ENCODE results near the gene TYRO3.

TYRO3 gene

DNA sequence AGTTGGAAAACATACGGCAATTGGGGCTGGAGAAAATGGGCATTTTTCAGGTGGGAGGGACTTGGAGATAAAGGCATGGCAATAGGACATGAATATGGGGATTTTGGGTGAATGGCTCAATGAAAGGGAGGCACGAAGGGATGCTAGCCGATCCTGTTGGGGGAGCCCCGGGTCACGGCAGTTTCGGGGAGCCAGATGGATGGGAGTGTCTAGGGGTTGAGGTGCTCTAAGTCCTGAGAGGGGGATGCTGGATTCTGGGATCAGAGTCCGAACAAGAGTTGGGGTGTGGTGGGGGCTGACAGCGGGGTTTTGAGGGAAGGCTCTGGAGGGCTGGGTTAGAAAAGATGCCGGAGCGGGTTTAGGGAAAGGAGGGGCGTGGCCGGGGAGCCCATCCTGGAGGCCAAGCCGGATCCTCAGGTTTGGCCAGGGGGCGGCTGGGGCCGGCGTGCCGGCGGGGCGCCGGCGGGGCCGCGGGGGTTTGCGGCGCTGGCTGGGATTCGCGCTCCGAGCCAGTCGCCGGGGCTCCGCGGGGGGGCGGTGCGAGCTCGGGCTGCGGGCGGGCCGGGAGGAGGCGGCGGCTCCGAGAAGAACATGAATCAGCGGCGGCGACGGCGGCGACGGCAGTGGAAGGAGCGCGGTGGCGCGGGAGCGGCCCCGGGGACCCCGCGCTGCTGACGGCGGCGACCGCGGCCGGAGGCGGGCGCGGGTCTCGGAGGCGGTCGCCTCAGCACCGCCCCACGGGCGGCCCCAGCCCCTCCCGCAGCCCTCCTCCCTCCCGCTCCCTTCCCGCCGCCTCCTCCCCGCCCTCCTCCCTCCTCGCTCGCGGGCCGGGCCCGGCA lies at the start of gene TYRO3:
TYRO3 (plus strand) TSS at position 813 of the 839 bp plus-strand sequence. CDS start 46 bp downstream, outside the sequence.
- Mint-ChIP-seq H3K27me3 (peaks cover 38% of the 10 kb centered on the region), H3K27ac (no peak within 1 kb of the TSS)
- intact Hi-C loops (cut with micrococcal nuclease) = loop anchor here (5.0 to 10.0 kb wide), 2 partner anchors 46 to 256 kb away; partner anchors contain the start of gene LTK

DNA sequence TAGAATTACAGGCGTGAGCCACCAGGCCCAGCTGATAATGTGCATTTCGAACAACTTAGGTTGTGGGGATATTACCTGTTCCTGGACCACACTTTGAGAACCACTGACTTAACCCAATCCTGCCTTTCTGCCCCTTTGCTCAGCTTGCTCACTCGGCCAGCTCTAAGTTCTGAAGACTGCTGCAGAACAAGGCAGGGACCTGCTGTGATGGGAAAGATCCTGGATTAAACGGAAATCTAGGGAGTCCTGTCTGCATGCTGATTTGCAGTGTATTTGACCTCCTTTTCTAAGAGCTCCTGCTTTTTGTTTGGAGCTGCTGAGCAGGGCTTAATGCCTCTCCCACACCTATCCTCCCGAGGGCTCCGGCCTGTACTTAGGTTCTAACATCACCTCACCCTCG lies 48.3 kb upstream of the TYRO3 start:
- H3K27me3 Mint-ChIP-seq = peaks cover 61% of the 10 kb centered on the region

More for the DNA sequence above, at the start of gene TYRO3:
- Mint-ChIP-seq H3K9me3 (no peaks in the 10 kb centered on the region), H3K4me3 (peak within 1 kb of the TSS; percentile 80), H3K36me3 (ENCODE audit: low read depth) (no peaks in the 10 kb centered on the region), H3K4me1 (ENCODE audit: low read depth) (peaks cover 43% of the 10 kb centered on the region)

DNA sequence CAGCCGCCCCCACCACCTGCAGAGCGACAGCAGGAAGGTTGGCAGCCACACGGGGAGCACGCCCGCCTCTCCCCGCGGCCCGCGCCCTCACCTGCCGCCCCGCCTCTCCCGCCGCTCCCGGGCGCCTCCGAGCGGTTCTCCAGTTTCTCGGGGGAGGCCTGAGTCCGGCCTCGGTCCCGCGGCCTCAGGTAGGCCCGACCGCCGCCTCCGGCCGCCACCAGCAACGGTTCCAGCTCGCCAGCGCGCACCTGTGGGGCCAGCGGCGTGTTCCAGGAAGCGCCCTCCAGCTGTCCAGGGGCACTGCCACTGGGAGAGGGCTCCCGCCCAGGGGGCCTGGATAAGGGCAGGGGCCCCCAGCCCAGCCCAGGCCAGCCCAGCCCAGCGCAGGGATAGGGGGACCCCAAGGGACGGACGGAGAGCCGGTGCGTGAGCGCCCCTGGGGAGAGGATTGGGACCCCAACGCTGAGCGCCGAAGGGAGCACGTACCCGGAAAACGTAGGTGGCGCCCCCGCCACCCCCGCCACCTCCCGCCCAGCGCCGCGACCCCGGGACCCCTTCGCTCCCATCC lies 47.6 kb upstream of the TYRO3 start:
- peaks cover 22% of the 10 kb centered on the region for H3K4me1 Mint-ChIP-seq (ENCODE audit: low read depth)
- intact Hi-C loops (cut with micrococcal nuclease) = loop anchor here (5.0 kb wide), 1 partner anchor 46 kb away; the partner anchor contains the start of gene TYRO3
- H3K4me3 Mint-ChIP-seq = no peak overlapping the region
- no peaks in the 10 kb centered on the region for H3K36me3 Mint-ChIP-seq (ENCODE audit: low read depth)
- H3K9me3 Mint-ChIP-seq = no peaks in the 10 kb centered on the region
- peaks cover 59% of the 10 kb centered on the region for H3K27me3 Mint-ChIP-seq
- H3K27ac Mint-ChIP-seq = no peak overlapping the region

More for the DNA sequence above, 48.3 kb upstream of the TYRO3 start:
- H3K36me3 Mint-ChIP-seq (ENCODE audit: low read depth) = no peaks in the 10 kb centered on the region
- H3K4me3 Mint-ChIP-seq = no peak overlapping the region
- intact Hi-C loops (cut with micrococcal nuclease) = loop anchor here (5.0 kb wide), 1 partner anchor 47 kb away; the partner anchor contains the start of gene TYRO3
- no peak overlapping the region for H3K27ac Mint-ChIP-seq
- H3K9me3 Mint-ChIP-seq = no peaks in the 10 kb centered on the region
- H3K4me1 Mint-ChIP-seq (ENCODE audit: low read depth) = peaks cover 22% of the 10 kb centered on the region

DNA sequence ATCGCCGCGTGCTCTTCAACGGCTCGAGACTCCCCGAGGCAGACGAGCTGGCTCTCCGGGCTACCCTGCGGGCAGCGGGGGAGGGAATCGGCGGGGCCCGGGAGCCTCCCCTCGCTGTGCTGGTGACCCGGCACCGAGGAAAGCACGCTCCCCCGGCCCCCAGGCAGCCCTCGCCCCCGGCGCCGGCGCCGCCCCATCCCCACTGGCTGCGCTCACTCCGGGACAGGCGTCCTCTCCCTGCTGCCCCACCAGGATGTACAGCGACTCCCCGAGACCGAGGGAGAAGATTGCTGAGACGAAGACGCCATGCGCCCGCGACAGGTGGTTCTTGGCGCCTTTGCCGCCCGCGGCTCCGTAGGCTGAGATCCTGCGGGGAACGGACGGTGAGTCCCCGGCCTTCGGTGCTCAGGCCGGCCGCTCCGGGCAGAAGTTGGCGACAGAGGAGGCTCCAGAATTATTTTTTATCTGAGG lies 47.1 kb upstream of the TYRO3 start:
- Mint-ChIP-seq H3K36me3 (ENCODE audit: low read depth) (peaks cover 5% of the 10 kb centered on the region), H3K9me3 (no peaks in the 10 kb centered on the region), H3K27ac (no peak overlapping the region), H3K4me1 (ENCODE audit: low read depth) (peaks cover 22% of the 10 kb centered on the region), H3K4me3 (peak overlapping the region; percentile 79), H3K27me3 (peaks cover 57% of the 10 kb centered on the region)
- intact Hi-C loops (cut with micrococcal nuclease) = loop anchor here (5.0 kb wide), 1 partner anchor 45 kb away; the partner anchor contains the start of gene TYRO3

DNA sequence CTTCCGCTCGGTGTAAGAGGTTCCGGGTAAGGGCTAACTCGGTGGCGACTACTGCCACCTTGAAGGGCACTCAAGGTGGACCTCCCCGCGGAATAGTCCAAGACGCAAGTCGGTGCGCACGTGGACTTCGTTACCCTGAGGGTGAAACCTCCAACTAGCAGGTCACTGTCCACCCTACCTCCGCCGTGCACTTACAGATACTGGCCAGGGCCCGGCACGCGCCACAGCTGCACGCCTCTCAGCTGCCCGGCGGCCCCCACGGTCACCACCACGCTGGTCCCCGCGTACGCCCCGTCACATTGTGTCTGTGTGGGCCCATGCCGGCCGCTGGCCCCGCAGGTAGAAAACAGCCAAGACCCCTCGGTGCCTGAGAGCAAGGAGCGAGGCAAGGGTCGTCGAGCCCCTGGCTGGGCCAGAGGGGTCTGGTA lies 46.5 kb upstream of the TYRO3 start:
- no peaks in the 10 kb centered on the region for H3K9me3 Mint-ChIP-seq
- H3K27me3 Mint-ChIP-seq = peaks cover 53% of the 10 kb centered on the region
- peak overlapping the region; percentile 31 for H3K27ac Mint-ChIP-seq
- peaks cover 11% of the 10 kb centered on the region for H3K36me3 Mint-ChIP-seq (ENCODE audit: low read depth)
- intact Hi-C loops (cut with micrococcal nuclease) = loop anchor here (5.0 kb wide), 1 partner anchor 45 kb away; the partner anchor contains the start of gene TYRO3
- H3K4me1 Mint-ChIP-seq (ENCODE audit: low read depth) = peaks cover 22% of the 10 kb centered on the region
- H3K4me3 Mint-ChIP-seq = peak overlapping the region; percentile 79

DNA sequence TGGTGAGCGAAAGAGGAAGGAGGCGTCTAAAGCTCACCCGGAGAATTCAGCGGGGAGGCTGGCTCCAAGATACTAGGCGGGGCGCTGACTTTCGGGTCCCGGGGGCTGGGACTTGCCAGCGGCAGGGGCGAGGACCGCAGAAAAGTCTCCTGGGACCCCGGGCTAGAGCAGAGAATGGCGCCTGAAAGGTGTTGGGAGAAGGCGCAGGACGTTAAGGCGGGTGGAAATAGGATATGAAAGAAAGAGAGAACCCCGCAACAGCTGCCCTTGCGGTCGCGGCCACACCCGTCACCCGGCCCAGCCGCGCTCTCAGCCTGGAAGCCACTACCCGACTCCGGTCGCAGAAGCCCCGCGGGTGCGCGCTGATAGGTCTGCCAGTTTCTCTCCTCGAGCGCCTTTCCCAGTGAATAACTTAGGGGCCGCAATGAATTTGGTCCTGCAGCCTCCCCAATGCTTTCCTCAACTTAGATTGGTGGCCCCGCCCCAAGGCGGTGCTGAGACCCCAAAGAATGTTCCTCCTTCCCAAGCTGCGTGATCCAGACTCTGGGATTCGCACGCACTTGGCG lies 46.0 kb upstream of the TYRO3 start:
- peak overlapping the region; percentile 31 for H3K27ac Mint-ChIP-seq
- peak overlapping the region; percentile 79 for H3K4me3 Mint-ChIP-seq
- peaks cover 16% of the 10 kb centered on the region for H3K36me3 Mint-ChIP-seq (ENCODE audit: low read depth)
- H3K9me3 Mint-ChIP-seq = no peaks in the 10 kb centered on the region
- peaks cover 50% of the 10 kb centered on the region for H3K27me3 Mint-ChIP-seq
- intact Hi-C loops (cut with micrococcal nuclease) = loop anchor here (5.0 kb wide), 1 partner anchor 44 kb away; the partner anchor contains the start of gene TYRO3
- H3K4me1 Mint-ChIP-seq (ENCODE audit: low read depth) = peaks cover 22% of the 10 kb centered on the region

DNA sequence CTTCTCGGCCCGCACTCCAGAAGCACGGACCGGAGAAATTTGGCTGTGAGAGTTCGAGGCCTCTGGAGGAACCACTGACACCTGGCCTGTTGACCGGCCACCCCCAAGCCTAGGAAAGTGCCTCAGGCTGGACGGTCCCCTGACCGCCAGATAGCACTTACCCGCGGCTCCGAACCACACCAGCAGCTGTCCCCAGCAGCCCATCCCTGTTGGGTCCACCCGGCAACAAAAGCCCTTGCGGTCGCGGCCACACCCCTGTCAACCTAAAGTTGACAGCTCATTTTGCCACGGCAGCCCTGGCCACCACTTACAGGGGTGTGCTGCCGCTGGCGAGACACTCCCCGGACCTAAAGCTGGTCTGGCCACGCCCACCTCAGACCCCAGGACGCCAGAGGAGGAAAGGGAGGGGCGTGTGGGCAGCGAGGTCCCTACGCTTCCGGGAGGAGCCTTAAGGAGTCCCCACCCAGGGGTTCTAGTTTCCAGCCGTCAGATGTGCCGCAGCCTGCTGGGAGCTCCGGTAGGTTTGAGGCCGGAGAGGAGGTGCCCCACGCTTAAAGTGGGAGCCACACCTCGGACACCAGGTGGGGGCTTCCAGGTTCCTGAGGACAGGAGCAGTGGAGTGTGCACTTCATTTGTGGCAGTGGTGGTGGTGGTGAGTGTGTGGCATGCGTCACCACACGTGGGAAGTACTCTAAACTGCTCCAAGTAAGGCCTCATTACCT lies 45.3 kb upstream of the TYRO3 start, which contains the start of gene LTK:
LTK (minus strand) TSS at position 322 of the 722 bp plus-strand sequence; CDS start at position 204, 118 bp downstream.
- Mint-ChIP-seq H3K4me3 (peak within 1 kb of the TSS; percentile 79), H3K4me1 (ENCODE audit: low read depth) (peaks cover 22% of the 10 kb centered on the region), H3K27me3 (peaks cover 50% of the 10 kb centered on the region), H3K27ac (peak within 1 kb of the TSS; percentile 31), H3K9me3 (no peaks in the 10 kb centered on the region), H3K36me3 (ENCODE audit: low read depth) (peaks cover 18% of the 10 kb centered on the region)
- intact Hi-C loops (cut with micrococcal nuclease) = loop anchor here (5.0 kb wide), 1 partner anchor 44 kb away; the partner anchor contains the start of gene TYRO3

DNA sequence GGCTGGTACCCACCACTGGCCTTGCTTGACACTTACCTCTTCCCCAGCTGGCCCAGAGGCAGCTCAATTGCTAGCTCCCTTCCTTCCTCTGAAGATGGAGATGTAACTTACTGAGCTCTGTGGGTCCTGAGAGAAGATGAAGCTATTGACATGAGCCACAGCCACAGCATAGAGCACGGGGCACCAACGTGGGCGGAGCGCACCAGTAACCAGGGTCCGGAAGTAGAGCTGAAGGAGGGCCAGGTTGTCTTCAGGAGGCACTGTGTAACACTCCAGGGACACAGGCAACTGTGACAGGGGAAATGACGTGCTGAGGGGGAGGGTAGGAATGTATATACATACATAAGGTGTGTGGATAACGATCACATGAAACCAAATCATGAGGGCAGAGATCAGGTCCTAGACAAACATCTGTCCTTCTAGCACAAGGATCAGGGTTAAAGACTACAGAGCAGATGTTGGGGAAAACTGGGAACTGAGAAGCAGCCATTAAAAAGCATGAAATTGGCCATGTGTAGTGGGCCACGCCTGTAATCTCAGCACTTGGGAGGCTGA lies 41.0 kb upstream of the TYRO3 start:
- intact Hi-C loops (cut with micrococcal nuclease) = no loop called here
- no peaks in the 10 kb centered on the region for H3K9me3 Mint-ChIP-seq
- H3K36me3 Mint-ChIP-seq (ENCODE audit: low read depth) = peaks cover 41% of the 10 kb centered on the region
- no peak overlapping the region for H3K27ac Mint-ChIP-seq
- H3K4me1 Mint-ChIP-seq (ENCODE audit: low read depth) = peaks cover 10% of the 10 kb centered on the region
- H3K27me3 Mint-ChIP-seq = peaks cover 16% of the 10 kb centered on the region
- H3K4me3 Mint-ChIP-seq = no peak overlapping the region

DNA sequence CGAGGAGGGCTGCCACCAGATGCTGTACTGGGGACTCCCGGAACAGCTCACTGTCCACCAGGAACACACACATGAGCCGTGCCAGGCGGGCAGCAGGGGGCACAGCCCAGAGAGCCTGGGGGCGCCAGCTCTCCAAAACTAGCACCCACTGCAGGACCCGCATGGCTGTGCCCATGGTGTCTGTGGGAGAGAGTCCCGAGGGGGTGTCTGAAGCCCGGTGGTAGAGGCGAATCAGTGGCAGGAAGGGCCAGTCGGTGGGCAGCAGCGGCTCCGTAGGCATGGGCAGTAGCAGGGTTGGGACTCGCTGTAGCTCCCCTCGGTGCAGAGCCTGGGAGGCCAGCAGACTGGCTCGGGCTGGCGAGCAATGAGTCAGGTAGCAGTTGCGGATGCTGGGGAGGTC lies 38.4 kb upstream of the TYRO3 start:
- Mint-ChIP-seq H3K9me3 (no peaks in the 10 kb centered on the region), H3K27ac (no peak overlapping the region), H3K27me3 (no peaks in the 10 kb centered on the region), H3K4me1 (ENCODE audit: low read depth) (peaks cover 5% of the 10 kb centered on the region), H3K36me3 (ENCODE audit: low read depth) (peaks cover 60% of the 10 kb centered on the region), H3K4me3 (no peak overlapping the region)
- intact Hi-C loops (cut with micrococcal nuclease) = no loop called here

DNA sequence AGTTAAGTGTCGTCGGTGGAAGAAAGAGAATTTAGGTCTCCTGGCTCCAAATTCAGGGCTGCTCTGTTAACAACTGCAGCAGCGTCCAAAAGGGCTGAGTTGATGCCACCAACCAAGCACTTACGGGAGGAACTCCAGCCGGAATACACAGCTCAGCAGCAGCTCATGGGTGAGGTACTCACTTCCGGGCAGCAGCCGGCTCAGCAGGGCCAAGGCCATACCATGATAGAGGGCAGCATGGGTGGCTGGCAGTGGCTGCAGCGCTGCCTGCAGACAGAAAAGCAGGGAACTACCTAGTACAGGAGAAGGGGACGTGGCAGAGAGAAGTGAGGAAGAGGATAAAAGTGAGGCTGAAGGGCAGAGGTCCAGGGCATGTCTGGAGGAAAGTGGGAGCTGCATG lies 37.4 kb upstream of the TYRO3 start:
- no peak overlapping the region for H3K4me3 Mint-ChIP-seq
- H3K27ac Mint-ChIP-seq = no peak overlapping the region
- H3K36me3 Mint-ChIP-seq (ENCODE audit: low read depth) = peaks cover 67% of the 10 kb centered on the region
- peaks cover 5% of the 10 kb centered on the region for H3K4me1 Mint-ChIP-seq (ENCODE audit: low read depth)
- intact Hi-C loops (cut with micrococcal nuclease) = no loop called here
- H3K27me3 Mint-ChIP-seq = no peaks in the 10 kb centered on the region
- H3K9me3 Mint-ChIP-seq = no peaks in the 10 kb centered on the region

DNA sequence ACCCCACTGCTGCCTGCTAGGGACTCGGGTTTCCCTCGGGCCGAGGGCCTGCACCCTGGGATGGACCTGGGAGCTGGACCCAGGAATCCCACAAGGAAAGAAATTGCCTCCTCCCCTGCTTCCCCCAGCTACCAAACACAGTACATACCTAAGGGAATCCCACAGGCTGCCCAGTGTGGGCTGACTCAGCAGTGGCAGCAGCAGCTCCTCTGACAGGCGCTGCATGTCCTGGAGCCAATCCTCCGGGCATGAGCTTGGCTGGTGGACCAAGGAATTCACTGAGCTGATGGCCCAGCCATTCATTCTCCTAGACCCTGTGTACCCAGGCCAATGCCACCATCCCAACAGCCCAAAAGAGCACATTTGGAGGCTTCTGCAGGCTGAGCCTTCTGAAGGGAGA lies 35.9 kb upstream of the TYRO3 start:
- Mint-ChIP-seq H3K27me3 (no peaks in the 10 kb centered on the region), H3K4me3 (no peak overlapping the region), H3K4me1 (ENCODE audit: low read depth) (peaks cover 5% of the 10 kb centered on the region), H3K36me3 (ENCODE audit: low read depth) (peaks cover 67% of the 10 kb centered on the region), H3K27ac (no peak overlapping the region), H3K9me3 (no peaks in the 10 kb centered on the region)
- intact Hi-C loops (cut with micrococcal nuclease) = no loop called here

DNA sequence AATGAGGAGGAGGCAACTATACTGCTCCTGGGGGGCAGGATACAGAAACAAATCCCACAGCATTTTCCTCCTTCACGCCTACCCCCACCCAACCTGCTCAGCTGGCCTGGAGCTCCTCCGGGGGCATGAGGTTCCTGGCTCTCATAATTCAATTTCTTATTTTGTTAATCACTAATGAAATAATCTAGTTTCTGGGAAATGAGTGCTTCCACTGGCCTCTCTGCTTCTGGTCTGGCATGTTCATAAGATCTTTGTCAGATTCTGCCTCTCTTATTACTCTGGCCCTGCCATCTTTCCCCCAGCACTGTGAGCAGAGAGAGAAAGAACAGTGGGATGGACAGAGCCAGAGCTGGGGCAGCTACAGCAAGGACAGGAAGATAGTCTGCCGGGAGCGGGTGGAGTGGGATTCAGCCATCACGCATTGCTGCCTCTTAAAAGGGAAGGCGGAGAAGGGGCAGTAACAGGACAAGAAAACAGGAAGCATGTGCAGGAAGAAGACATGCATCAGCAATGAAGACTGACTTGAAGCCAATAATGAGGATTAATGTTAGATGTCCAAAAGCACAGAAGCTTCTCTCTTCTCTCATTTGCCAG lies 28.6 kb upstream of the TYRO3 start:
- intact Hi-C loops (cut with micrococcal nuclease) = no loop called here
- peaks cover 12% of the 10 kb centered on the region for H3K4me1 Mint-ChIP-seq (ENCODE audit: low read depth)
- no peak overlapping the region for H3K4me3 Mint-ChIP-seq
- peak overlapping the region; percentile 60 for H3K27ac Mint-ChIP-seq
- no peaks in the 10 kb centered on the region for H3K27me3 Mint-ChIP-seq
- peaks cover 86% of the 10 kb centered on the region for H3K36me3 Mint-ChIP-seq (ENCODE audit: low read depth)
- no peaks in the 10 kb centered on the region for H3K9me3 Mint-ChIP-seq

DNA sequence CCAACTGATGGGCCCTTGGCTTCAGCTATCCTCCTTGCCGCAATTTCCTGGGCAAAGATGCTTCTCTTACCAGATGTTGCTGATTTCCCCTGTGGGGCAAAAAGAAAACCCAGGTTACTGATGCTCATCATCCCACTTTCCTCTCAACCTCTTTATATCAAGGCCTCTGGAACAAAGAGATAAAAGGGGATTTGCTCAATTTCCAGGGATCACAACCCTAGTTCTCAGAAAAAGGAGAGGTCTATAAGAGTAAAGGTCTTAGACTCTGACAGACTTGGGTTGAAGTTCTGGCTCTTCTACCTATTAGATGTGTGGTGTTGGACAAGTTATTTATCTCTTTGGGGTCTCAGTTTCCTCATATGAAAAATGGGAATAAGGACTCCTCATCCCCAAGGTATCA lies 23.5 kb upstream of the TYRO3 start:
- no peaks in the 10 kb centered on the region for H3K9me3 Mint-ChIP-seq
- H3K4me3 Mint-ChIP-seq = no peak overlapping the region

More for the DNA sequence above, 23.5 kb upstream of the TYRO3 start:
- no peaks in the 10 kb centered on the region for H3K27me3 Mint-ChIP-seq
- peaks cover 61% of the 10 kb centered on the region for H3K36me3 Mint-ChIP-seq (ENCODE audit: low read depth)
- H3K27ac Mint-ChIP-seq = no peak overlapping the region
- intact Hi-C loops (cut with micrococcal nuclease) = no loop called here
- peaks cover 9% of the 10 kb centered on the region for H3K4me1 Mint-ChIP-seq (ENCODE audit: low read depth)
